NK-92 (cell line): Measurements from ENCODE around the gene CCL25.

Experiments
- DNase-seq: peaks from one replicate; lab custom pipeline; 2025; ENCODE audit not compliant: unreplicated experiment; lab: John Stamatoyannopoulos, UW

CCL25 gene

GRCh38 chr19:8044018-8044417 lies 8.5 kb upstream of the CCL25 start:
- no peak for DNase-seq

GRCh38 chr19:8045872-8046568 lies 6.5 kb upstream of the CCL25 start:
- DNase-seq, result no peak

GRCh38 chr19:8046569-8047165 lies 5.9 kb upstream of the CCL25 start:
- no peak for DNase-seq

GRCh38 chr19:8050274-8051096 lies 2.1 kb upstream of the CCL25 start:
- DNase-seq, result no peak

- no peak for DNase-seq
These were observed 1.6 kb downstream of the CCL25 start for GRCh38 chr19:8054169-8054568.

- no peak for DNase-seq
These were observed 4.0 kb downstream of the CCL25 start for GRCh38 chr19:8056533-8056932.

GRCh38 chr19:8057545-8058270 lies 5.1 kb downstream of the CCL25 start:
- no peak for DNase-seq

GRCh38 chr19:8064911-8065874 lies 12.6 kb downstream of the CCL25 start:
- DNase-seq, result no peak

GRCh38 chr19:8065875-8066261 lies 13.3 kb downstream of the CCL25 start:
- no peak for DNase-seq

- no peak for DNase-seq
These were observed 16.8 kb downstream of the CCL25 start for GRCh38 chr19:8069096-8069973.

- DNase-seq, result no peak
These were observed 19.4 kb downstream of the CCL25 start for GRCh38 chr19:8071912-8072311.

- DNase-seq, result no peak
These were observed 21.9 kb downstream of the CCL25 start for GRCh38 chr19:8074501-8074900.

- no peak for DNase-seq
These were observed 22.9 kb downstream of the CCL25 start for GRCh38 chr19:8075158-8076074.

- DNase-seq, result no peak
These were observed 27.4 kb downstream of the CCL25 start for GRCh38 chr19:8079988-8080387.

GRCh38 chr19:8080832-8081231 lies 28.3 kb downstream of the CCL25 start:
- no peak for DNase-seq

- no peak for DNase-seq
These were observed 29.3 kb downstream of the CCL25 start for GRCh38 chr19:8081569-8082550.

- DNase-seq, result no peak
These were observed 30.6 kb downstream of the CCL25 start for GRCh38 chr19:8083141-8083540.
